ENCODE data around the gene FLNB. TPM values are rescaled to one million over a fixed set of nuclear protein-coding genes. Genes with fewer than 3 reads are reported as not detected.

FLNB gene
- total RNA-seq, 2 donors from 2014 or later, result 46.1 to 56.7 TPM

DNA sequence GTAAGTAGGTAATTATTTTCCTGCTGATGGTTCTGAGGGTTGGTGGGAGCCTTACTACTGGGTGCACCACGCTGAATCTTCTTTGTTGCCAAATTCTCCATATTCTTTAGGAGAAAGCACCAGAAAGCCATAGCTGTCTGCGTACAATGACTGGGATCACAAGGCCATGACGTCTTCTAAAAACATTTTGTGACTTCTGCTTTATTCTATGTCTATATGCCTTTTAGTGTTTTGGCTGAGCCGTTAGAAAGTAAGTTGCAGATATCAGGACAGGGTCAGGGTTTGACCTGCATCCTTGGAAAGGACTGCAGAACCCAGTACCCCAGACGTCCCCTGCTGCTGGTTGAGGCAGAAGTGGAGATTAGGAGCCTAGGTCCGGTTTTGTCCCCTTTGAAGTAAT is 107.0 kb downstream of the FLNB start:
- Mint-ChIP-seq H3K36me3 (ENCODE audit: insufficient read depth in 2 of 2) (peaks cover 2 to 13% of the 10 kb centered on the region in 2 donors), H3K4me1 (ENCODE audit: low read depth) (peaks cover 38% of the 10 kb centered on the region), H3K27ac (no peak overlapping the region), H3K9me3 (no peaks in the 10 kb centered on the region), H3K4me3 (no peak overlapping the region), H3K27me3 (ENCODE audit: low read depth) (no peaks in the 10 kb centered on the region)
- no peak for DNase-seq
- no peak for ATAC-seq (replicated peaks in 1 of 2)

DNA sequence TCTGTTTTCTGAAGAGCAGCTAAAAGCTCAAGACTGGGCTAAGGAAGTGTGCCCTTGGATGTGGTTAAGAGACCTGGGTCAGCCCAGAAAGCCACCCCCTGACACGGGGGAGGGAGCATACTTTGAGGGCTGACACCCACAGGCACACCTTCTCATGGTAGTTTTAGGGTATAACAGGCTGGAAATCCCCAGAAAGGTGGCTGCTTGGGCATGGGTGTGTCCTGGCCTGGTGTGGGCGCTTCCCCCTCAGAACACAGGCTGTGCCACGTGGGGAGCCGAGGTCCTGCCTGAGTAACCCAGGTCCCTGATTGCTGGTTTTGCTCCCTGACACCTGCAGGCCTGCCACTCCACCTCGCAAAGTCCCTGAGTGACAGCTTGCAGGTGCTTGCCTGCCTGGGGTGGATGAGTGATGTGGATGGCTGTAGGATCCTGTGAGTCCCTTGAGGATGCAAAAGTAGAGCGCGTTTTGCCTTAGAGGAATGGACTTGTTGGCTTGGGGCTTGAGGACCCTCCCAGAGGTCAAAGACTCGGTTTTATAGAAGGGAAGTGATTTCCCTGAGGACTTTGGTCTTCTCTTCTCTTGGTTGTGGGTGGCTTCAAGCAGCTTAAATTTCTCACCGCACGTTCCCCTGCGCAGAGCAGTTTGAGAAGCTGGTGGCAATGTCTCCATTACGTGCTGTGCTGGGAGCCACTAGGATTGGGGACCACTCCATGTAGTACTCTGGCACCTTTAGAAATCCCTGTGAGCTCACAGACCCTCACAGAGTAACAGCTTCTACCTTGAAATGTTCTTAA is 108.1 kb downstream of the FLNB start:
- H3K36me3 Mint-ChIP-seq (ENCODE audit: insufficient read depth in 2 of 2), result peaks cover 2 to 13% of the 10 kb centered on the region in 2 donors
- no peaks in the 10 kb centered on the region for H3K9me3 Mint-ChIP-seq
- ATAC-seq (replicated peaks in 1 of 2) (peak; percentile 84 to 85), DNase-seq (peak; percentile 51)
- H3K4me3 Mint-ChIP-seq, result peak overlapping the region; percentile 37 to 55
- peak overlapping the region; percentile 43 for H3K27ac Mint-ChIP-seq
- H3K27me3 Mint-ChIP-seq (ENCODE audit: low read depth), result no peaks in the 10 kb centered on the region
- H3K4me1 Mint-ChIP-seq (ENCODE audit: low read depth), result peaks cover 35% of the 10 kb centered on the region

DNA sequence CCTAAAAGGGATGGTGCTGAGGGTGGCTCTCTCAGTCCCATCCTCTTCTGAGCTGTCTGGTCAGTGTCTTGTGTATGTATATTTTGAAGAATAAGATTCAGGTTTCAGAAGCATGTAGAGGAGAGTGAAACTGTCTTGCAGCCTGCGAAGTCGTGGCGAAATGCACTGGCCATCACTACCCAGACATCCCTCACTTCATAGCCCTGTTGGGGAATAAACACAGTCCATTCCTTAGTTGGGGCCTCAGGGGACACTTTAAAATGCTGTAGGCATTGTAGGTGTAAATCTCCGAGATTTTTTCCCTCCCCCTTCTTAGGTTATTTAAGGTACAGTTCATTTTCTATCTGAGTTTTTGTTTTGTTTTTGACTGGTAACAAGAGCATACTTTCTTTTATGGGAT is 108.8 kb downstream of the FLNB start:
- Mint-ChIP-seq H3K27me3 (ENCODE audit: low read depth) (no peaks in the 10 kb centered on the region), H3K36me3 (ENCODE audit: insufficient read depth in 2 of 2) (peaks cover 2 to 13% of the 10 kb centered on the region in 2 donors), H3K27ac (peak overlapping the region; percentile 49), H3K9me3 (no peaks in the 10 kb centered on the region), H3K4me1 (ENCODE audit: low read depth) (peaks cover 30% of the 10 kb centered on the region), H3K4me3 (no peak overlapping the region)
- ATAC-seq (replicated peaks in 1 of 2) (no peak), DNase-seq (no peak)

DNA sequence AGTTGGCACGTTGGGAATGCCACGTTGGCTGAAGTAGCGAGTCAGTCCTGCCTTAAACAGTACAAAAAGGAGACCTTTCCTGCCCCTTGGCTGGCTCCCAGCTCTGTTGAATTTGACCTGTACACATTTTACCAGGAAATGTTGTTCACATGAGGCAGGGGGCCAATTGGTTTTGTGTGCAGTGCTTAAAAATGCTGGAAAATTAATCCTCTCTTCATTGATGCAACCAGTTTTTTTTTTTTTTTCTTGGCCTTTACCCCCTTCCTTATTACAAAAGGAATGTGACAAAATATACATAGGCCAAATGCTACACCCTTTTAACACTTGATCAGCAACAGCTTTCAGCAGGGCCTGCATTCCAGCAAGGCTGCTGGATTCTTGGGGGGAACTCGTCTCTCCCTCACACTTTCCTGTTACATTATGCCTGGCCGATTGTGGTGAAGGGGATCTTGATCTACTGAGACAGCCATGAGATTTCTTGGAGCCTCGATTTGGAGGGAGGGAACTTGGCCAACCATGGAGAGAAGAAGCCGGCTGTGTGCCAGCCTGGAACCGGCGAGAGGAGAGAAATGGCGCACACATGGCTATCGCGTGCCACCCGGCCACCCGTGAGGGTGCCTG is 109.4 kb downstream of the FLNB start:
- H3K4me3 Mint-ChIP-seq, result no peak overlapping the region
- ATAC-seq (replicated peaks in 1 of 2), result no peak
- DNase-seq, result no peak
- H3K4me1 Mint-ChIP-seq (ENCODE audit: low read depth), result peaks cover 24% of the 10 kb centered on the region
- H3K9me3 Mint-ChIP-seq, result no peaks in the 10 kb centered on the region
- no peak overlapping the region for H3K27ac Mint-ChIP-seq
- peaks cover 2 to 10% of the 10 kb centered on the region in 2 donors for H3K36me3 Mint-ChIP-seq (ENCODE audit: insufficient read depth in 2 of 2)
- no peaks in the 10 kb centered on the region for H3K27me3 Mint-ChIP-seq (ENCODE audit: low read depth)

DNA sequence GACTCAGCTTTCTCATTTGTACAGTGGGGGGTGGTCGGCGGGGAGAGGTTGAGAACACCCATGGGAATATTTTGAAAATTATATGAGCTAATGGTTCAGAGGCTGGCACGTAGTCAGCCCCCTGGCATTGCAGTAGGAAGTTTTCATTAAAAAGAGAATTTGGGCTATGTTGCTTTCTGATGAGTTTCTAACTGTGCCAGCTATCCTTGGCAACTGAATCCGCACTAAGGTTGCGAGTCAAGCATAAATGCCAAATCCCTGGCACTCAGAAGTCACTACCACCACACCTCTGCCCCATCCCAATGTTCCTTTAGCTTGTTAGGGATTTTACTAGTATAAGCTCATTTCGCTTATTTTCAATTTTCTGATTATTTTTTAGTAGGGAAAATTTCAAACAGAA is 111.0 kb downstream of the FLNB start:
- Mint-ChIP-seq H3K27me3 (ENCODE audit: low read depth) (no peaks in the 10 kb centered on the region), H3K27ac (no peak overlapping the region), H3K4me3 (no peak overlapping the region), H3K9me3 (no peaks in the 10 kb centered on the region), H3K36me3 (ENCODE audit: insufficient read depth in 2 of 2) (peaks cover 0 to 2% of the 10 kb centered on the region in 2 donors), H3K4me1 (ENCODE audit: low read depth) (peaks cover 24% of the 10 kb centered on the region)
- DNase-seq (no peak), ATAC-seq (replicated peaks in 1 of 2) (no peak)

DNA sequence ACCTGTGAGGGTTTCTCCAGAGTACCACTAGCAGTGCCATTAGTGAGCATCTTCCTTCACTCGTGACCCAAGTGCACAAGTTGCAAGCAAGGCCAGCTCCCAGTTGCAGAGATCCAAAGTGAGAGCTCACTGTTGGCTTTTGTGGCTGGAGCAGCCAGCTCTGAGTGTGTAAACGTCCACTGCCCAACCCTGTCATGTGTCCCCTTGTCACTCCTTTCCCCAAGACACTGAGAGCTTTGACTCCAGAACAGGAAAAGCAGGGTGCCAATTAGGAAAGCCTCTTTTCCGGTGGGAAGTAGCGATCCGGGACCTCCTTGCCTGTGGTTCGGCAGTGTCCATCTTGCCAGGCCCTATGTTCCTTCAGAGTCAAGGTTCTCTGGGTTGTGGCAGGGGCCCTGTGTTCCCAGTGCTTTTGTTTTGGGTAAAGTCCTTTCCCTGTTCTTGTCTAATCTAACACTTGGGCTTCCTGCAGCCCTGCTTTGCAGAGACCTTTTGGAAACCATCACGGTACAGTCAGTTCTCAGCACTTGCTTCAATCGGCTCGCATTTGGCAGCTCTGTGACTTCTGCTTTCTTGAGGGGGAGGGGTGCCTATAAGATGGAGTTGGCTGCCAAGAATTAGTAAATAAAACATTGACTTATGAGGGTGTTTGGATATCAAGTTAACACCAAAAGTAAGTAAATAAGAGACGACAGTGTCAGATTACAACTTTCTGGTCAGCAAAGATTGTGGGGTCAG is 112.0 kb downstream of the FLNB start:
- H3K36me3 Mint-ChIP-seq (ENCODE audit: insufficient read depth in 2 of 2), result no peaks in the 10 kb centered on the region
- H3K4me3 Mint-ChIP-seq, result no peak overlapping the region
- no peak for DNase-seq
- no peaks in the 10 kb centered on the region for H3K27me3 Mint-ChIP-seq (ENCODE audit: low read depth)
- no peak overlapping the region for H3K27ac Mint-ChIP-seq
- no peak for ATAC-seq (replicated peaks in 1 of 2)
- H3K4me1 Mint-ChIP-seq (ENCODE audit: low read depth), result peaks cover 22% of the 10 kb centered on the region
- H3K9me3 Mint-ChIP-seq, result no peaks in the 10 kb centered on the region

DNA sequence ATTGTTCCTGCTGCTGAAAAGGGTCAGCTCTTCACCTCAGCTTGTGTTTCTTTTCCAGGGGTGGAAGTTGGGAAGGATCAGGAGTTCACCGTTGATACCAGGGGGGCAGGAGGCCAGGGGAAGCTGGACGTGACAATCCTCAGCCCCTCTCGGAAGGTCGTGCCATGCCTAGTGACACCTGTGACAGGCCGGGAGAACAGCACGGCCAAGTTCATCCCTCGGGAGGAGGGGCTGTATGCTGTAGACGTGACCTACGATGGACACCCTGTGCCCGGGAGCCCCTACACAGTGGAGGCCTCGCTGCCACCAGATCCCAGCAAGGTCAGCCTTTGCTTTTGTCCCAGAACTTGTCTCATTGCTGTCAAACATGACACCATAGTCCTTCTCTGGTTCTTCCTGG is 113.0 kb downstream of the FLNB start:
- Mint-ChIP-seq H3K4me1 (ENCODE audit: low read depth) (peaks cover 12% of the 10 kb centered on the region), H3K27me3 (ENCODE audit: low read depth) (no peaks in the 10 kb centered on the region), H3K36me3 (ENCODE audit: insufficient read depth in 2 of 2) (peaks cover 0 to 6% of the 10 kb centered on the region in 2 donors), H3K4me3 (no peak overlapping the region), H3K27ac (no peak overlapping the region), H3K9me3 (no peaks in the 10 kb centered on the region)
- ATAC-seq (replicated peaks in 1 of 2) (no peak), DNase-seq (no peak)

DNA sequence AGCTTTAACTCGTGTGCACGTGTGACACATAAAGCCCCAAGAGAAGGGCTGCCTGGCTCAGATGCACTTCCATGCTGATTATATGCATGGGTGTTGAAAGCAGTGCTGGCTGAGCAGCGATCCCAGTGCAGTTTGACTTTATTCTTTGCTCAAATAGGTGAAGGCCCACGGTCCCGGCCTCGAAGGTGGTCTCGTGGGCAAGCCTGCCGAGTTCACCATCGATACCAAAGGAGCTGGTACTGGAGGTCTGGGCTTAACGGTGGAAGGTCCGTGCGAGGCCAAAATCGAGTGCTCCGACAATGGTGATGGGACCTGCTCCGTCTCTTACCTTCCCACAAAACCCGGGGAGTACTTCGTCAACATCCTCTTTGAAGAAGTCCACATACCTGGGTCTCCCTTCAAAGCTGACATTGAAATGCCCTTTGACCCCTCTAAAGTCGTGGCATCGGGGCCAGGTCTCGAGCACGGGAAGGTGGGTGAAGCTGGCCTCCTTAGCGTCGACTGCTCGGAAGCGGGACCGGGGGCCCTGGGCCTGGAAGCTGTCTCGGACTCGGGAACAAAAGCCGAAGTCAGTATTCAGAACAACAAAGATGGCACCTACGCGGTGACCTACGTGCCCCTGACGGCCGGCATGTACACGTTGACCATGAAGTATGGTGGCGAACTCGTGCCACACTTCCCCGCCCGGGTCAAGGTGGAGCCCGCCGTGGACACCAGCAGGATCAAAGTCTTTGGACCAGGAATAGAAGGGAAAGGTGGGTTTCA is 114.9 kb downstream of the FLNB start:
- no peak overlapping the region for H3K27ac Mint-ChIP-seq
- H3K27me3 Mint-ChIP-seq (ENCODE audit: low read depth), result no peaks in the 10 kb centered on the region
- no peaks in the 10 kb centered on the region for H3K9me3 Mint-ChIP-seq
- H3K36me3 Mint-ChIP-seq (ENCODE audit: insufficient read depth in 2 of 2), result peaks cover 0 to 7% of the 10 kb centered on the region in 2 donors
- H3K4me1 Mint-ChIP-seq (ENCODE audit: low read depth), result no peaks in the 10 kb centered on the region
- DNase-seq (no peak), ATAC-seq (replicated peaks in 1 of 2) (no peak)
- no peak overlapping the region for H3K4me3 Mint-ChIP-seq

DNA sequence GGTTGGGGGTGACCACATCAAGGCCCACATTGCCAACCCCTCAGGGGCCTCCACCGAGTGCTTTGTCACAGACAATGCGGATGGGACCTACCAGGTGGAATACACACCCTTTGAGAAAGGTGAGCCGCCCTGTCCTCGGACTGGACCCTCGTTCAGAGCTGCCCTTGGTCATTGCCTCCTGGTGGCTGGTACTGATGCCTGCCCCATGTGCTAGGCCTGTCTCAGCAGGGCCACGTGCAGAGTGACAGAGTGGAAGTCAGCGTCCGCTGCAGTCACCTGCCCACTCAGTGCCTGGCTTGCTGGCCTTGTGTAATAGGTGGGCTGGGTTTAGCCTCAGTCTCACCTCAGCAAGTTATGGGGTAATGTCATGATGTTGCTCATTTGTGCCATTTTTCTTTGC is 116.2 kb downstream of the FLNB start:
- Mint-ChIP-seq H3K27me3 (ENCODE audit: low read depth) (no peaks in the 10 kb centered on the region), H3K4me1 (ENCODE audit: low read depth) (no peaks in the 10 kb centered on the region), H3K27ac (no peak overlapping the region), H3K36me3 (ENCODE audit: insufficient read depth in 2 of 2) (peaks cover 0 to 7% of the 10 kb centered on the region in 2 donors), H3K9me3 (no peaks in the 10 kb centered on the region), H3K4me3 (no peak overlapping the region)
- DNase-seq (no peak), ATAC-seq (replicated peaks in 1 of 2) (no peak)

DNA sequence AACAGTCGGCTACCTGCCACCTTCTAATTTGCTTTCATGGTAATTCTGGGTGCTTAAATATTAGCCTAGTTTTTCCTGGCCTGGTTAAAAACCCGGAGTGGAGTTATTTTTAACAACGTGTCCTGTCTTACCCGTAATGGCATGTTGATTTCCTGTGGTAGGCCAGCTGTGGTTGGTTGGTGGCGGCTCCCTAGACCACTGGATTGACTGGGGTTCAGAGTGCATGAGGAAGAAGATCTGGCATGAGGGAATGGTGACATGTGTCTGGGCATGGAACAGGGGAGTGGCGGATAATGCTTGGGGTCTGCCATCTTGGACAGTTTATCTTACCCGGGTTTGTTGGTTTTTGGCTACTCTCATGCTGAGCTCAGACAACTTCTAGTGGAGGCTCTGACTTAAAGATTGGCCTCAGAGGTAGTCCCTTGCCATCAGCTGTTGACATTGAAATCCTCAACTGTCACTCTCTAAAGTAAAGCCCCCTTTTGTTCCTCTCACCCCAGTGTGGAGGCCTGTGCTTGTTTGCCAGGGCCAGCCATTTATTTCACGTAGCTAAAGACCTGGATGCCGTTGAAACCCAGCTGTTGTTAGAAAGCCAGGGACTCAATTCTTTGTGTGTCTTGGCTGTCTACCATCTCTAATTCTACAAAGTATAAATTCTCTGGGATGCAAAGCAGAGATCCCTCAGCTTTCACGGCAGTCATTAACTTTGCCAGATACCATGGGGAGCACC is 121.0 kb downstream of the FLNB start:
- ATAC-seq (replicated peaks in 1 of 2), result no peak
- H3K36me3 Mint-ChIP-seq (ENCODE audit: insufficient read depth in 2 of 2), result peaks cover 5 to 9% of the 10 kb centered on the region in 2 donors

DNA sequence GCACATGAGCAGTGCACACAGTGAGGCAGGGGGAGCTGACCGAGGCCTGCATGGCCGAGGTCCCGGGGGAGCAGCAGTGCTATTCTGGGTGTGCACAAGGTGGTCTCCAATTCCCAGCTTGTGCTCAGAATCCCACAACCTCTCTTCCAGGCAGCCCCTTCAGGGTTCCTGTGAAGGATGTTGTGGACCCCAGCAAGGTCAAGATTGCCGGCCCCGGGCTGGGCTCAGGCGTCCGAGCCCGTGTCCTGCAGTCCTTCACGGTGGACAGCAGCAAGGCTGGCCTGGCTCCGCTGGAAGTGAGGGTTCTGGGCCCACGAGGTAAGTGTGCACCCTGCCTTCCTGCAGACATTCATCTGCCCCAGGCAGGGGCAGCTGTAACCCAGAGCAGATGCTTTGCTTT is 122.4 kb downstream of the FLNB start:
- peaks cover 5 to 7% of the 10 kb centered on the region in 2 donors for H3K36me3 Mint-ChIP-seq (ENCODE audit: insufficient read depth in 2 of 2)
- DNase-seq (no peak), ATAC-seq (replicated peaks in 1 of 2) (no peak)
- H3K9me3 Mint-ChIP-seq, result no peaks in the 10 kb centered on the region
- H3K27me3 Mint-ChIP-seq (ENCODE audit: low read depth), result no peaks in the 10 kb centered on the region
- no peaks in the 10 kb centered on the region for H3K4me1 Mint-ChIP-seq (ENCODE audit: low read depth)
- no peak overlapping the region for H3K27ac Mint-ChIP-seq
- no peak overlapping the region for H3K4me3 Mint-ChIP-seq

More for the DNA sequence above, 121.0 kb downstream of the FLNB start:
- Mint-ChIP-seq H3K27ac (no peak overlapping the region), H3K4me3 (no peak overlapping the region), H3K9me3 (no peaks in the 10 kb centered on the region), H3K27me3 (ENCODE audit: low read depth) (no peaks in the 10 kb centered on the region), H3K4me1 (ENCODE audit: low read depth) (no peaks in the 10 kb centered on the region)
- DNase-seq, result no peak

DNA sequence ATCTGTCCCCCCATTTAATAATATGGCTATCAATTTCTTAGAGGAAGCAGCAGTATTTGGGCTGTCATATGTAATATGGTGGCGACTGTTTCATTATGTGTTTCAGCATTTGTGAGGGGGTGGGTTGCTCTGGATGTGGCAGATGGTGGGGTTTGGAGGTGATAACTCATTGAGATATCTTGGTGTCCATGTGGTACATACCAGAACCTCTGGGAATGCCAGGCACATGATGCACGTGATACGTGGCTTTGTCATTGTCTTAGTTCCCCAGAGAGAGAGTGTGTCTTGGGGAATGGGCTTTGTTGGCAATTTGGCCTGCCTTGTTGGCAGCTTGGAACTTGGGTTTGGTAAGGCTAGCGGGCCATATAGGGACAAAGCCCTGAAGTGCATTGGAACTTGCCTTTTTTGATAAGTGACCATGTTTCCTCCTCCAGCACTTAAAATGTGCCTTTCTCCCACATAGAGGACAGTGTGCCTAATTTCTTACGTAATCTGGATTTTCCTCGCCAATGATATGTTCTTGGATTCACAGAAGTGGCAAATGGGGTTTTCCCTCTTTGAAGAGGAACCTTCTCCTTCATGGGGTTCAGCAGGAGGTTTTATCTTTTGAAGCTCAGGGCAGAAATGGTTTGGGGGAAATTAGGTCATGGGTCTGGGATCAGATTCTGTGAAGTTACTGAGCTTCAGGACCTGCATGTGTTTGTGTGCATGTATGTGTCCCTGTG is 123.0 kb downstream of the FLNB start:
- Mint-ChIP-seq H3K27me3 (ENCODE audit: low read depth) (no peaks in the 10 kb centered on the region), H3K9me3 (no peaks in the 10 kb centered on the region), H3K27ac (no peak overlapping the region), H3K36me3 (ENCODE audit: insufficient read depth in 2 of 2) (peaks cover 3 to 5% of the 10 kb centered on the region in 2 donors), H3K4me1 (ENCODE audit: low read depth) (no peaks in the 10 kb centered on the region), H3K4me3 (no peak overlapping the region)
- no peak for DNase-seq
- ATAC-seq (replicated peaks in 1 of 2), result no peak
